H1 (cell line): Measurements from ENCODE around the gene SPP1. TPM values are rescaled to one million over a fixed set of nuclear protein-coding genes. Genes with fewer than 3 reads are reported as not detected.

Source experiments
- CTCF ChIA-PET: fragments of 300-600 bp; sonication (Branson Sonifier 250); formaldehyde crosslinking; loops from one replicate; lab custom pipeline; 2021; ENCODE audit not compliant: partially characterized antibody; lab: Charles Lee
- POLR2A ChIA-PET: fragments of 300-600 bp; sonication (Branson Sonifier 250); formaldehyde crosslinking; loops from one replicate; lab custom pipeline; 2021; ENCODE audit warnings: inconsistent platforms; ENCODE audit not compliant: partially characterized antibody; lab: Charles Lee
- DNase-seq, 2 experiments: peaks; one replicate each; pipeline versions ENCODE4 v3.0.0 to v3.0.0-alpha.2; 2010 to 2022; ENCODE audit warnings: low spot score in 2 of 2, low read depth in 1 of 2, mixed read lengths in 1 of 2
- FAIRE-seq: peaks from 2 replicates; lab custom pipeline; 2011; peaks lifted over from hg19 to GRCh38; lab: Jason Lieb, UNC
- H2AFZ ChIP-seq: 2 replicates; pipeline ENCODE4 v1.8.1; 2012; ENCODE audit warnings: low read length, inconsistent platforms
- H2AK5ac ChIP-seq: 2 replicates; pipeline ENCODE4 v1.6.1; 2013; ENCODE audit warnings: low read depth, low read length
- H2BK120ac ChIP-seq: replicated peaks from 2 replicates; pipeline ENCODE3; 2013; ENCODE audit warnings: low read depth, low read length, inconsistent platforms
- H2BK12ac ChIP-seq: 2 replicates; pipeline ENCODE4 v1.6.1; 2013; ENCODE audit warnings: low read depth, low read length
- H2BK15ac ChIP-seq: 2 replicates; pipeline ENCODE4 v1.6.1; 2013; ENCODE audit warnings: low read length
- H2BK20ac ChIP-seq: 2 replicates; pipeline ENCODE4 v1.6.1; 2013; ENCODE audit warnings: low read length
- H2BK5ac ChIP-seq: 2 replicates; pipeline ENCODE4 v1.6.1; 2013; ENCODE audit warnings: low read depth, low read length
- H3K14ac ChIP-seq: 2 replicates; pipeline ENCODE4 v1.6.1; 2013; ENCODE audit warnings: inconsistent platforms; ENCODE audit not compliant: insufficient read length
- H3K18ac ChIP-seq: 2 replicates; pipeline ENCODE4 v1.6.1; 2013; ENCODE audit warnings: low read length; ENCODE audit errors: extremely low read depth
- H3K23ac ChIP-seq: 2 replicates; pipeline ENCODE4 v1.6.1; 2013; ENCODE audit warnings: inconsistent platforms; ENCODE audit not compliant: insufficient read length
- H3K23me2 ChIP-seq: 2 replicates; pipeline ENCODE4 v1.6.1; 2013; ENCODE audit warnings: low read depth, low read length
- H3K27ac ChIP-seq: 2 replicates; pipeline ENCODE4 v1.6.1; 2011; ENCODE audit warnings: low read depth, low read length, inconsistent platforms
- H3K27me3 ChIP-seq, 4 experiments: replicated peaks in 1 of 4; 1 replicate in 1 of 4; 2 replicates in 3 of 4; pipeline versions ENCODE4 v1.6.1 to v1.8.1; 2011 to 2013; ENCODE audit warnings: low read length in 3 of 4, mild to moderate bottlenecking in 3 of 4, inconsistent platforms in 2 of 4, mixed read lengths in 2 of 4, moderate library complexity in 1 of 4; ENCODE audit not compliant: control insufficient read depth in 3 of 4, insufficient read depth in 3 of 4; ENCODE audit errors: extremely low read depth in 1 of 4
- H3K36me3 ChIP-seq, 4 experiments: 2 replicates each; pipeline versions ENCODE4 v1.6.1 to v1.8.1; 2011 to 2013; ENCODE audit warnings: mild to moderate bottlenecking in 4 of 4, low read length in 3 of 4, moderate library complexity in 2 of 4, control low read depth in 1 of 4, inconsistent platforms in 1 of 4; ENCODE audit not compliant: insufficient read depth in 4 of 4, control insufficient read depth in 2 of 4
- H3K4ac ChIP-seq: replicated peaks from 2 replicates; pipeline ENCODE3; 2013; ENCODE audit warnings: low read length, low read depth, mixed read lengths, inconsistent platforms; ENCODE audit not compliant: insufficient read length
- H3K4me1 ChIP-seq, 4 experiments: replicated peaks in 1 of 4; 1 replicate in 1 of 4; 2 replicates in 3 of 4; pipeline versions ENCODE4 v1.6.1 to v1.8.1; 2011 to 2013; ENCODE audit warnings: low read length in 3 of 4, inconsistent platforms in 2 of 4, mixed read lengths in 1 of 4; ENCODE audit not compliant: insufficient read depth in 4 of 4, control insufficient read depth in 3 of 4
- H3K4me2 ChIP-seq, 2 experiments: 2 replicates each; pipeline versions ENCODE4 v1.6.1 to v1.8.1; 2011 to 2013; ENCODE audit warnings: low read depth in 2 of 2, low read length in 2 of 2, control low read depth in 1 of 2, inconsistent platforms in 1 of 2, mild to moderate bottlenecking in 1 of 2; ENCODE audit not compliant: insufficient read depth in 1 of 2
- H3K4me3 ChIP-seq, 4 experiments: fragments of 200-600, 300-600 bp in 1 of 4; sonication (generic), shearing (Covaris generic), sonication (Bioruptor Twin) in 1 of 4; 2 replicates each; pipeline versions ENCODE4 v1.5.1 to v1.8.1; 2011 to 2016; ENCODE audit warnings: low read length in 4 of 4, low read depth in 3 of 4, control low read depth in 2 of 4, inconsistent platforms in 2 of 4, mild to moderate bottlenecking in 2 of 4, mixed read lengths in 1 of 4, moderate library complexity in 1 of 4; ENCODE audit not compliant: insufficient read depth in 2 of 4; ENCODE audit errors: extremely low read depth in 1 of 4
- H3K56ac ChIP-seq: replicated peaks from 2 replicates; pipeline ENCODE3; 2013; ENCODE audit warnings: low read depth, mild to moderate bottlenecking, mixed read lengths, low read length, inconsistent platforms; ENCODE audit not compliant: insufficient read length
- H3K79me1 ChIP-seq: 2 replicates; pipeline ENCODE4 v1.6.1; 2013; ENCODE audit warnings: low read depth, low read length, control low read depth
- H3K79me2 ChIP-seq, 2 experiments: 2 replicates each; pipeline versions ENCODE4 v1.6.1 to v1.8.1; 2012 to 2013; ENCODE audit warnings: low read length in 2 of 2, mild to moderate bottlenecking in 2 of 2, inconsistent platforms in 1 of 2; ENCODE audit not compliant: insufficient read depth in 2 of 2, control insufficient read depth in 1 of 2
- H3K9ac ChIP-seq, 4 experiments: replicated peaks in 1 of 4; 1 replicate in 1 of 4; 2 replicates in 3 of 4; pipeline versions ENCODE4 v1.6.1 to v1.8.1; 2011 to 2013; ENCODE audit warnings: low read depth in 3 of 4, low read length in 3 of 4, control low read depth in 2 of 4, mild to moderate bottlenecking in 2 of 4, moderate library complexity in 2 of 4, inconsistent platforms in 1 of 4; ENCODE audit errors: extremely low read depth in 1 of 4
- H3K9me3 ChIP-seq, 2 experiments: 2 replicates each; pipeline versions ENCODE4 v1.6.1 to v1.8.1; 2012 to 2013; ENCODE audit warnings: mild to moderate bottlenecking in 2 of 2, moderate library complexity in 2 of 2, control low read depth in 1 of 2, inconsistent platforms in 1 of 2, low read depth in 1 of 2, low read length in 1 of 2, mixed read lengths in 1 of 2; ENCODE audit not compliant: insufficient read depth in 2 of 2
- H4K20me1 ChIP-seq, 2 experiments: replicated peaks in 1 of 2; 2 replicates each; pipeline versions ENCODE3 to v1.8.1; 2011 to 2013; ENCODE audit warnings: inconsistent platforms in 2 of 2, low read length in 2 of 2, mild to moderate bottlenecking in 1 of 2; ENCODE audit not compliant: insufficient read depth in 2 of 2, control insufficient read depth in 1 of 2
- H4K5ac ChIP-seq: 2 replicates; pipeline ENCODE4 v1.6.1; 2013; ENCODE audit warnings: low read length, low read depth, mixed read lengths, inconsistent platforms; ENCODE audit not compliant: insufficient read length
- H4K8ac ChIP-seq: 2 replicates; pipeline ENCODE4 v1.8.0; 2013; ENCODE audit warnings: mild to moderate bottlenecking, moderate library complexity, low read length, inconsistent platforms; ENCODE audit not compliant: insufficient read depth; ENCODE audit errors: extremely low read depth
- H4K91ac ChIP-seq: replicated peaks from 2 replicates; pipeline ENCODE3; 2013; ENCODE audit warnings: low read length, mixed read lengths, inconsistent platforms; ENCODE audit not compliant: insufficient read length
- ATF3 ChIP-seq: IDR thresholded peaks from 2 replicates; pipeline ENCODE4 v1.6.1; 2011; ENCODE audit warnings: low read depth, mild to moderate bottlenecking, low read length; ENCODE audit not compliant: insufficient read depth
- RAD21 ChIP-seq, 2 experiments: IDR thresholded peaks in 1 of 2; conservative IDR thresholded peaks in 1 of 2; 2 replicates each; pipeline ENCODE4 v1.6.1; 2011; ENCODE audit warnings: low read depth in 2 of 2, low read length in 2 of 2, improper control_type of control experiment in 1 of 2, inconsistent platforms in 1 of 2, mild to moderate bottlenecking in 1 of 2, moderate library complexity in 1 of 2
- YY1 ChIP-seq: IDR thresholded peaks from 2 replicates; pipeline ENCODE4 v1.6.1; 2011; ENCODE audit warnings: low read depth, mild to moderate bottlenecking, low read length
- WGBS, 2 experiments: shearing (Covaris generic) in 1 of 2; methylation state at CpG; one replicate each; pipeline versions ENCODE4 v1.1.6 to v1.1.7; 2013 to 2015; ENCODE audit warnings: low lambda C conversion rate in 2 of 2, mixed read lengths in 2 of 2, inconsistent platforms in 1 of 2, low coverage in 1 of 2, missing lambda C conversion rate in 1 of 2; ENCODE audit not compliant: insufficient replicate concordance in 2 of 2, insufficient coverage in 1 of 2, insufficient read length in 1 of 2; ENCODE audit errors: extremely low coverage in 1 of 2, missing lambda C conversion rate in 1 of 2; 5-methylcytosine and 5-hydroxymethylcytosine counted together
- polyA plus RNA-seq, 7 experiments: library from polyadenylated mRNA; depleted of rRNA in 3 of 7; stranded (reverse) in 5 of 7; unstranded in 2 of 7; fragments of >200 nt in 5 of 7; fragments of 200-250 nt in 2 of 7; gene quantifications; 1 replicate in 5 of 7; 2 replicates in 1 of 7; 4 replicates in 1 of 7; pipeline versions ENCODE4 v1.2.1 to v1.2.3, GENCODE V29; 2011 to 2013; ENCODE audit warnings: missing spikeins in 2 of 7, mixed read lengths in 2 of 7
- total RNA-seq: library from RNA; stranded (reverse); fragmentation: NEBNext Ultra II Directional; extraction: Animal tissue kit (Norgen Biotek cat#: 25700); gene quantifications from 2 replicates; pipeline ENCODE4 v1.2.1, GENCODE V29; 2021
- TF ChIP-seq, protein P1 (sequence below), 3 experiments: IDR thresholded peaks; 1 replicate in 2 of 3; 2 replicates in 1 of 3; pipeline versions ENCODE4 v1.5.1 to v1.6.1; 2011; ENCODE audit warnings: low read length in 3 of 3, mild to moderate bottlenecking in 3 of 3, inconsistent platforms in 2 of 3, low read depth in 1 of 3, moderate library complexity in 1 of 3; ENCODE audit not compliant: insufficient read depth in 1 of 3; ENCODE audit errors: control extremely low read depth in 1 of 3

SPP1 gene
- total and polyA plus RNA-seq, 2 of the 8 experiments (the other 6 are each of a cell fraction or from before 2014, with no cell fraction given) = 13.7 to 26.5 TPM

DNA sequence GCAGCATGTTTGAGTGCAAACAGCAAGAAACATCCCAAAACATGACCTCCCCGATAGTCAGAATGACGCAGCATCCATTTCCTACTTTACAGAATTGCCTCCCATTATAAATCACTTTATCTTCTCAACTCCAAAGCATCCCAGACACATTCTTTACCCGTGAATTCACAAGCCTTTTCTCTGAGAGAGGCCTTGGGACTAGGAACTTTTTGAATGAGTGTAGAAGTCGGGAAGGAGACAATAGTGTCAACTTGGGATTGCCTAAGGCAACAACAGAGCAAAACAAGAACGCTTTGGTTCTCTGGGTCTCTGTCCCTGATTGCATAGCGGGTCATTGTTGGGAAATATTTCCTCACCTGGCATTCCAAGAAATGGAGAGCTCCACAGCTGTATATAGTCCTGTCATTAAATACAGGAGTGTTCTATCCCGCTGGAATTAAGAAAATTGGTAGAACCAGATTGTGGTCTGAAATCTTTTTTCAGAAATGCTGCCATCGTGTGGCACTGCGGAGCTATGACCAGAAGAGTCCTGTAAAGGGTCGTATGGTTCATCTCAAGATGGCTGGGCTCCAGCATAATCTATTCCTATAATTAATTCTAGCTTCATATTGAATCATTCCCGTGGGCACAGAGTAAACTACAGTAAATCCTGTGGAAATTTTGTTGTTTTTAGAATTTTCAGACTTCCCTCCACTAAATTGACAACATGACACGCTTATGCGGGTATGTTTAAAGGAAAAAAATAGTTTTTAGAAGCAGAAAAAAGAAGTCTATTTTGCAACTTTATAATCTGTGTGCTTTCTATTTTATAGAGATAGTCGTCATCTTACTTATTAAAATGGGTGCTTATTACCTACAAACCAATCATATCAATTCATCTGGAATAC, 2.0 kb upstream of the SPP1 start:
- no peak overlapping the region for H3K18ac ChIP-seq
- WGBS, 2 experiments = 29% methylated on average over 14 of the region's 14 CpGs; no CpG with 5 or more reads in 1 of the 2 experiments
- TF ChIP-seq YY1 = peak; percentile 83
- peak; percentile 69 to 77 for TF ChIP-seq RAD21 (IDR thresholded peaks at IDR 0.05 in 1 of 2, conservative IDR thresholded peaks at IDR 0.05 in 1 of 2; ENCODE audit: low read depth in 2 of 2, low read length in 2 of 2)
- TF ChIP-seq, protein P1, sequence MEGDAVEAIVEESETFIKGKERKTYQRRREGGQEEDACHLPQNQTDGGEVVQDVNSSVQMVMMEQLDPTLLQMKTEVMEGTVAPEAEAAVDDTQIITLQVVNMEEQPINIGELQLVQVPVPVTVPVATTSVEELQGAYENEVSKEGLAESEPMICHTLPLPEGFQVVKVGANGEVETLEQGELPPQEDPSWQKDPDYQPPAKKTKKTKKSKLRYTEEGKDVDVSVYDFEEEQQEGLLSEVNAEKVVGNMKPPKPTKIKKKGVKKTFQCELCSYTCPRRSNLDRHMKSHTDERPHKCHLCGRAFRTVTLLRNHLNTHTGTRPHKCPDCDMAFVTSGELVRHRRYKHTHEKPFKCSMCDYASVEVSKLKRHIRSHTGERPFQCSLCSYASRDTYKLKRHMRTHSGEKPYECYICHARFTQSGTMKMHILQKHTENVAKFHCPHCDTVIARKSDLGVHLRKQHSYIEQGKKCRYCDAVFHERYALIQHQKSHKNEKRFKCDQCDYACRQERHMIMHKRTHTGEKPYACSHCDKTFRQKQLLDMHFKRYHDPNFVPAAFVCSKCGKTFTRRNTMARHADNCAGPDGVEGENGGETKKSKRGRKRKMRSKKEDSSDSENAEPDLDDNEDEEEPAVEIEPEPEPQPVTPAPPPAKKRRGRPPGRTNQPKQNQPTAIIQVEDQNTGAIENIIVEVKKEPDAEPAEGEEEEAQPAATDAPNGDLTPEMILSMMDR (IDR thresholded peaks at IDR 0.05; ENCODE audit: control extremely low read depth in 1 of 3, insufficient read depth in 1 of 3, low read depth in 1 of 3, low read length in 3 of 3) = peak; percentile 36 to 79 (median 63)
- TF ChIP-seq ATF3 = no peak

More for the DNA sequence above, 2.0 kb upstream of the SPP1 start:
- DNase-seq (peak; percentile 38 to 75), FAIRE-seq (peak; percentile 98)
- Histone ChIP-seq H2BK120ac (peak overlapping the region; percentile 90), H2AFZ (peak overlapping the region; percentile 88), H3K4me1 (peaks cover 2 to 11% (median 6%) of the 10 kb centered on the region in 4 experiments; a peak in 5 of 7 replicates), H3K23me2 (no peaks in the 10 kb centered on the region), H4K5ac (peak overlapping the region; percentile 78), H4K91ac (peak overlapping the region; percentile 22), H2BK15ac (0 out of 2 replicates have a peak overlapping the region, but pooled peaks have one; percentile 36), H3K4me3 (peak overlapping the region in 3 of 4 experiments; percentile 11 to 43 (median 21); a peak in 6 of 8 replicates), H3K9me3 (no peaks in the 10 kb centered on the region), H3K27ac (no peak overlapping the region), H3K4ac (no peak overlapping the region), H4K8ac (no peak overlapping the region), H3K56ac (no peak overlapping the region), H2BK5ac (peak overlapping the region; percentile 55; the same call in 1 of the 2 replicates), H3K4me2 (peak overlapping the region; percentile 36 to 37), H4K20me1 (no peaks in the 10 kb centered on the region), H3K79me1 (no peaks in the 10 kb centered on the region), H2AK5ac (no peak overlapping the region), H3K36me3 (no peaks in the 10 kb centered on the region), H3K27me3 (no peaks in the 10 kb centered on the region), H2BK20ac (no peak overlapping the region), H3K79me2 (no peaks in the 10 kb centered on the region), H3K9ac (no peak overlapping the region; a peak in 1 of 7 replicates), H2BK12ac (no peak overlapping the region), H3K23ac (no peak overlapping the region), H3K14ac (no peak overlapping the region)
- CTCF ChIA-PET = interaction anchor here (0.7 to 3.7 kb wide), 34 partner anchors 9 to 271 kb away, joined by 3 to 40 read pairs (median 4); no protein-coding TSS in a partner anchor
- POLR2A ChIA-PET = interaction anchor here (0.6 to 5.8 kb wide), 16 partner anchors 11 to 121 kb away, joined by 3 to 38 read pairs (median 4); no protein-coding TSS in a partner anchor
